DMS79 treated with DMSO at 0.1 percent for 48 hours (cell line): ENCODE results near the gene AGTR1.
"Not testable (repeated sequence)": the region's sequence is repeated elsewhere in the genome, so short reads cannot be mapped to it uniquely, and the experiment has no call there.

Experiments used
- DNase-seq: peaks from one replicate; lab custom pipeline; 2025; lab: John Stamatoyannopoulos, UW

Gene AGTR1

DNA sequence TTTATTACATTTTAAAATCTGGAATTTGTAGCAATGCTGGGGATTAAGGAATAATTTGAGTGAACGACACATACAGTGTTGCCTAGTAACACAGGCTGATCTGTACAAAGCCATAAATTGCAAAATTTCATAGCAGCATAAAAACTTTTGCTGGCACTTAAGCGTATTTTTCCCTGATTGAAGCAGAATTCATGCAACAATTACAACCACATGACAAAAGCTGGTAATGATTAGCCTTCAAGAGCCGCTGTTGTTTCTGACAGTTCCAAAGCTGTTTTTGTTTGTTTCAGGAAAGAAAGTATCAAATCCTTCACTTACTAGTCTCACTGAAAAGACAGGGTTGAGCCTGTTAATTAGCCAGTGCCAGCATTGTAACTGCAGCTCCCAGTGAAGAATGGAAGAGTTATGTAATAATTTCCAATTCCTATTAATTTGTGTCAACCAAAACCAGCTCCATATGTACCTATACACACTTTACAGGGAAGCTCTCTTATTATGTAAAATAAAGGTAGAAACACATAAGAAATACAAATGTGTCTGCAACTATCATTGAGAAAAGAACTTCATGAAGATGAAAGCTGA lies 60.7 kb downstream of the AGTR1 start:
- DNase-seq, result no peak

DNA sequence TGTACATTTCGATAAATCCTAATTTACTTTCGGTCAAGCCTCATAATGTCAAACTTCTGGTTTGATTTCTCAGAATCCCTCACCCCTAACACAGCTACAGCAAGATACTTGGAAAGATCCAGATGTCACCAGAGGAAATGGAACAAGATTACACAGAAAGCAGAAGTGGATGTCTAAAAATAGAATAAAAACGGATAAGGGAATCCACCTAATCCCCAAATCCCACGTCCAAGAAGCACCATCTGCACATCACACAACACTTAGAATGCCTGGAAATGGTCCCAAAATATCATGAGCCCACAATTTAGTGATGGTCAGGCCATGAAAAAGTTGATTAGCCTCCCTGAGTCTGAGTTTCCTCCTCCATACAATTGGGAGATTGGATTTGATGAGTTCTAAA lies 61.7 kb downstream of the AGTR1 start:
- no peak for DNase-seq

DNA sequence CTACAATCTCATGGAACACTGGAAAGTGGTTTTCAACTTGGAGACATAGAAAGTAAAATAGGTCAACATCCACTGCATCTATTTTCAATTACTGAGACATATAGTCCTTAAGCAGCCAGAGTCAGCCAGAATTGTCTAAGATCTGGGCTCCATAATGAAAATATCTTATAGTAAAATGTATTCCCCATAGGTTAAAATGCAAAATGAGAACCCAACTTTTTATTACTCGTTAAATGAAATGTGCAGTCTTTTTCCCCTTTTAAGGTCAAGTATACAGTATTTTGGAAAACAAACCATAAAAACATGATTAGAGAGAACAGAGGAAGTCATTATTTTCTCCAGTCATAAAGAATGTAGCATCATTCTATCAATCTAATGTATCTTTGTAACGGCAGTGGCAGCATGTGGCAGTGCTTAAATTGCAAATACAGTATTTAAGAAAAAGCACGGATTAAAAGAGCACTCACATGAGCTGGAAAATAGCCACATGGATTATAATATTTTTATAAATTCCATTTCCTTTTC lies 65.5 kb downstream of the AGTR1 start:
- DNase-seq, result no peak

DNA sequence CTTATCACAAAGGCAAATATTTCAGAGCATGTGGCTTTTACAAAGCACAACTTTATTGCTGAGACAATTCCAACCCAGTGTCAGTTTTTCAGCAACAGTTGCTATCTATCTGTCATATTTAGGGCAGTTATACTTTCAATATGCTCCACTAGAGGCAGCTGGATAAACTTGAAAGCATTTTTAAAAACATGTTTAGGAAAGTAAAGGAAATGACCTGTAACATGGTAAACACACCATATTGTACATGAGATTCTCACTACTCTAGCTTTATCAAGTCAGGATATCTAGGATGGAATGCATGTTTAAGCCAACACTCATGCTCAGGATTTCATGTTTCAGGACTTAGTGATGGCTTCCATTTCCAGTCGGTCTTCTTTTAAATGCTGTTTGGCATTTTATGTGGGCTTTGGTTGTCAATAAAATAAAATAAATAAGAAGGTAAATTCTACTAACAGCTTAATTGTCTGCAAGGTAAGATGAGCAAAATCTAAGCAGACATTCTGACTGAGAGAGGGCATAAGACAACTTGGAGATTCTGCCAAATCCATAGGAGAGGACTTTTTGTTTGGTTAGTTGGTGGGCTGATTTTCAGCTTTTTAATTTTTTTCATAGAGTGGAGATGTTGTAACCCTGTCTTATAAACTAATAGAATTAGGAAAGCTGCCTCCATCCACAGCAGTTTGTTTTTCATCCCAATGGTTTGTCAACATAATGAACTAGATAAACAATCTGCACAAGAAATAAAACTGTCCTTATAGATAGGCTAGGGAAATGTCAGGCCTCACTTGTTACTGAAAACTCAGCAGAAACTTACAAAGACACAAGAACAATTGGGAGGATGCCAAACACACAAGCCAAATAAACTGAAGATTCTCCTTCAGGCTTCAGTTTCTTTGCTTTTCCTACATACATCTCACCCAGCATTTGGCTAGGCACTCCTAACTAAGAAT lies 66.6 kb downstream of the AGTR1 start:
- DNase-seq, result no peak

DNA sequence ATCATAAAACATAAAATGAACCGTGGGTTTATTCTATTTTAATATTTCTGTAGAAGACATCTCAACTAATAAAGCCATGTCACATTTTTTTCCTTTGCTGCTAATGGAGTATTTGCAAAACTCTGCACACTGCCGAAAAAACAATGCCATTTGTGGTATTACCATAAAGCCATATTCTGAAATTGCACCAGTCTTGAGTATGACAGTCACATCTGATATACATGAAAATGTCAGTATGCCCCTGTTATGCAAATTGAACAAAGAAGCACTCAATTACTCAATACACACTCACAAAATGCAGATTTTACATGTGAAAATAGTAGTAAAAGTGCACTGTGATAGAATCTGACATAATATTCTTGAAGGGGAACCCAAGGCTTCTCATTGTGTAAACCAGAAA lies 74.7 kb downstream of the AGTR1 start:
- no peak for DNase-seq

DNA sequence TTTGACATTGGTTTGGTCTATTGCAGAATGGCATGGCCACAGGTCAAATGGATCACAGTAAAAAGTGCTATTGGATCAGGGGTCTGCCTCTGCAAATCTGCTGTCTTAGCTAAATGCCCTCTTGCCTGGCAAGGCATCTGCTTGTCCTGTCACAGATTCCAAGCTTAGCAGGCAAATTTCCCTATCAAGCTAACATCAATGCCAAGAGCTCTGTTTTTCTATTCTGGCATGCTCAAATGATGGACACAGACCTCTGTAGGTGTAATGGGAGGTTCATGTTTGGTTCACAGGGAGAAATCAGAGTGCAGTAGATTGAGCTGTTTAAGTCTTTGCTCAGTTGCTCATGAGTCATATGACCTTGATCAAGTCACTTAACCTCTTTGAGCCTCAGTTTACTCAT lies 75.1 kb downstream of the AGTR1 start:
- no peak for DNase-seq

DNA sequence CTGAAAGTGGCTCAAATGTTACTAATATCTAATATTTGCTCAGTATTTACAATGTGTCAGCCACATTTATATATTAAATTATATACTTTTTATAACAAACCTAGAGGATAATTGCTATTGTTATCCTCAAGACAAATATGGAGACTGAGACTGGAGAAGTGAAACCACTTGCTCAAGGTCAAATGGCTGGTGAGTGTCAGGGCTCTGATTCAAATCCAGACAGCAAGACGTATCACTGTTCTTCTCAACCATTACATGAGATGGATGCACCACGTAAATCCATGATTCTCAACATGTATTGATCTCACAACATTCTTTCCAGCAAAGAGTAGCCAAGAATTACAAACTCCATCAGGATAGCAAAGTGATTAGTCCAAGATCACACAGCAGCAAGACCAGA lies 76.1 kb downstream of the AGTR1 start:
- DNase-seq, result no peak

DNA sequence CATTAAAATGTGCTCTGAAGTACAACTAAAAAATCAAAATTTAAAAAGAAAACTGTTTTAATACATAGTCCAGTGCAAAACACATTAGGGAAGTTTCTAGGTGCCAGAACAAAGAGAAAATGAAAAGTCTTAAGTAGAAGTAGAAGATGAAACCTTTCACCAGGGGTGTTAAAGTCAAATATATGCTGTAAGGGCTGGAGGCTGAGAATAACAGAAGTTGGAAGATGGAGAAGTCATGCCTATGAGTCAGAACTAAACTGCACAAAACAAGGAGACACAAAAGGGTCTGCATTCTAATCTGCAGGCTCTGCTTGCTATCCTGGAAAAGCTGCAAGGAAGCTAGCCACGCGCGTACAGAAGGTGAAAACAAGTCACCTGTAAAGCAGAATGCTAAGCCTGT lies 81.2 kb downstream of the AGTR1 start:
- DNase-seq, result no peak

DNA sequence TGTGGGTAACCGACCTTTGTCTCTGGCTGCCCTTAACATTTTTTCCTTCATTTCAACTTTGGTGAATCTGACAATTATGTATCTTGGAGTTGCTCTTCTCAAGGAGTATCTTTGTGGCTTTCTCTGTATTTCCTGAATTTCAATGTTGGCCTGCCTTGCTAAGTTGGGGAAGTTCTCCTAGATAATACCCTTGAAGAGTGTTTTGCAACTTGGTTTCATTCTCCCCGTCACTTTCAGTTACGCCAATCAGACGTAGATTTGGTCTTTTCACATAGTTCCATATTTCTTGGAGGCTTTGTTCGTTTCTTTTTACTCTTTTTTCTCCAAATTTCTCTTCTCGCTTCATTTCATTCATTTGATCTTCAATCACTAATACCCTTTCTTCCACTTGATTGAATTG lies 87.3 kb downstream of the AGTR1 start:
- DNase-seq, result not testable (repeated sequence)

DNA sequence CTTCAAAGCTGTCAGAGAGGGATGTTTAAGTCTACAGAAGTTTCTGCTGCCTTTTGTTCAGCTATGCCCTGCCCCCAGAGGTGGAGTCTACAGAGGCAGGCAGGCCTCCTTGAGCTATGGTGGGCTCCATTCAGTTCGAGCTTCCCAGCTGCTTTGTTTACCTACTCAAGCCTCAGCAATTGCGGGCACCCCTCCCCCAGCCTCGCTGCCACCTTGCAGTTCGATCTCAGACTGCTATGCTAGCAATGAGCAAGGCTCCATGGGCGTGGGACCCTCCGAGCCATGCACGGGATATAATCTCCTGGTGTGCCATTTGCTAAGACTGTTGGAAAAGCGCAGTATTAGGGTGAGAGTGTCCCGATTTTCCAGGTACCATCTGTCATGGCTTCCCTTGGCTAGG lies 88.5 kb downstream of the AGTR1 start:
- not testable (repeated sequence) for DNase-seq

DNA sequence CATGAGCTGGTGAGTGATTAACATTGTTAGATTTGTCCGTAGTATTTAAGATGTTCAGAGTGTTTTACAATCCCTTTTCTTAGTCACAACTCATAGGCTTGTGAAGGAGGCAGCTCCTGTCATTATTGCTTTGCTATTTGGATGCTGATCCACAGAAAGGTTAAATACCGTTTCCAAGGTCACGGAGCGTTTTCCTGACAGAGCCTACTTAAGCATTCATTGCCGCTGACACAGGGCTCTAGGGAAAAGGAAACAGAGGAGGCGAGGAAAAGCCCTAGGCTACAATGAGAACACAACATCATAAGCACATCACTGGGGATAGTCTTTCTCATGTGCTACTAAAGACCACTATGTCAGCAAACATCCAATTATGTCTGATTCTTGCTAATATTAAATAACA lies 91.4 kb downstream of the AGTR1 start:
- DNase-seq, result no peak

DNA sequence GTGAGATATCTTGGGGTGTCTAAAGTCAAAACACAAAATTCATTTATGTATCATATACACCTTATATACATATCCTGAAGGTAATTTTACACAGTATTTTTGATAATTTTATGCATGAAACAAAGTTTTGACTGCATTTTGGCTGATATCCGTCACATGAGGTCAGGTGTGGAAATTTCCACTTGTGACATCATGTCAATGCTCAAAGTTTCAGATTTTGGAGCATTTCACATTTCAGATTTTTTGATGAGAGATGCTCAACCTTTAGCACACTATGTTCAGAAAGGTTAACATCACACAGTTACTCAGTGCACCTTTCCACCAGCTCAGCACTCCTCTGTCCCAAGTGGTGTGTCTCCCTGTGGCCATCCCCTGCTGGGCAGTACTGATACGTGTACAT lies 92.2 kb downstream of the AGTR1 start:
- no peak for DNase-seq

DNA sequence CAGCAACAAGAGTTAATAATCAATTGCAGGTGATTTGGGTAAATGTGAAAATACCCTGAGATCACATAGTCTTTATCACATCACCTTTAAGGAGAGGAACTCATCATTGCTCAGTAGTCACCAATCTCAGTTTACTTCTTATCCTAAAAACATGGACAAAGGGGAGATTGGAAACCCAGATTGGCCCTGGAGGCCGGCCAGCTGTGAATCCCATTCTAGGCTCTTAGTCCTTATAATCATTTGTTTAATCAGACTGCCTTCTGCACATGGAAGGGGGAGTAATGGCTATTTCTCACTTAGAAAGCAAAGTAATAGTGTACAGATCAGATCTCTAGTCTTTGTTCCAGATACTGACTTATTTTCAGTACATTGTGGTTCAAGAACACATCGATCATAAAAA lies 92.7 kb downstream of the AGTR1 start:
- no peak for DNase-seq

DNA sequence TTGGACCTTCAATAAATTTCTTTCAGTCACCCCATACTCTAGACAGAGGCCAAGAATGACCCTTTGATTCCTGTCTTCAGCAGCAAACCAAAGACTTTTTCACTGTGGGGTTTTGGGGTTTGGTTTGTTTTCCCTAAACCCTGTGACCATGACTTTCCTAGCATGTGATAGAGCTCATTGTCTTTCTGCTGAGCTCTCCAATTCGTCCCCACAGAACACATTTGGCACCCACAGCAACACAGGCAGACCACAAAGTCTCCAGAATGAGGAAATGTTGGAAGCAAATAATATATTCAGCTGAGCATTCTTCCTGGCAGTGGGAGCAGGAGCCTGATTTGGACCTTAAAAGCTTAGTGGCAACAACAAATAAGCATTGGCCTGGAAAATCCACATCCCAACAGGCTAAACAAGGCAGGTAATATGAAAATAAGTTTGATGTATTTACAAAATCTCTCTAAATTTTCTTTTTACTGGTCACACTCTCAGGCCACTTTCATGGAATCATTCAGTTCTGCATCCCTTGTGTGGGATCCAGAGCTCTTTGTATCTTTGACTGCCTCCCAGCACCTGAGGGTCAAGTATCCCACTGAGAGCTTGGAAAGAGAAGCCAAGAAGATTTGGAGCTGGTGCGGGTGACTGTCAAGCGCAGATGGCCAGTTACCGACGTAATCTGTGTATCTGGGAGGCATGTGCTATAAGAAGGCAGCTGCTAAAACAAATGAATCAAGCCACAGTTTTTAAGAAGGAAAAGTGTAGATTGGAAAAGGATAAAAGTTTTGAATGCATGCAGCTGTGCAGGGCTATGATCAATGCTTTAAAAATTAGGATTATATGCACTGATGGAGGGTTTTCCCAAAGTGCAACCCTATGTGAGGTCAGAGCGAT lies 93.4 kb downstream of the AGTR1 start:
- no peak for DNase-seq

DNA sequence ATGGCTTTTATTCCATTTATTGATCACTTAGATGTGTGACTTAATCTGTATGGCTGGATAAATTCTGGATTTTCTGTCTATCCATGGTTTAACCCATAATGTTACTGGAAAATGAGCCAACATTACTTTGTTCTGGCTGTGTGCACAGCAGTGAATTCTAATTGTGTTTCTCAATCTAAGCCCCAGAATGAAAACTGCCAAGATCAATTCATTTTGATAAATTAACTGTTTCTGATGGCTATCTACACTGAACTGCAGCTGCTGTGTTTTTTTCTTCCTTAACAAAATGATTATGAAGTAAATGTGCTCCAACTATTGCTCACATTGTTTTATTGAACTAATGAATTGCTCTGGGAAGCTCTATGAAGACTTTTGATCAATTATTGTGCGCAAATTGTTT lies 94.2 kb downstream of the AGTR1 start:
- DNase-seq, result no peak

DNA sequence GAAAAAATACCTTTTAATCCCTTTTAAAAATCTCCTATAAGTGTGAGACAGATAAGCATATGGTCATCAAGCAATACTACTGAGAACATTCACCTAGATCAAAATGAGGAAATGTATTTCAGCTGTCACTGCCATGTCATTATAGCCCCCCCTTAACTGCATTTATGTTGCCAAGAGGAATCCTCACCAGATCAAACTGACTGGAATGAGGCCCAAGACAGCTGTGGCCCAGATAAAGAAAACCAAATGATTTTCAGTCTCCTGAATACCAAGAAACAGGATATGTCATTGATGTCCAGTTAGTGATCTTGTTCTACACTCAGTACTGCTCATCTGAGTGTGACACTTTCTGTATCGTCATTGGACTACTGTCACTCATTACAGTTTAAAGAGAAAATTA lies 94.8 kb downstream of the AGTR1 start:
- DNase-seq, result no peak
